Measurements from ENCODE around the gene SPRR4. TPM values are rescaled to one million over a fixed set of nuclear protein-coding genes. Genes with fewer than 3 reads are reported as not detected.

Gene SPRR4
- total and polyA plus RNA-seq, 10 of the 15 experiments (the other 5 are each of a cell fraction or from before 2014, with no cell fraction given), result not detected

DNA sequence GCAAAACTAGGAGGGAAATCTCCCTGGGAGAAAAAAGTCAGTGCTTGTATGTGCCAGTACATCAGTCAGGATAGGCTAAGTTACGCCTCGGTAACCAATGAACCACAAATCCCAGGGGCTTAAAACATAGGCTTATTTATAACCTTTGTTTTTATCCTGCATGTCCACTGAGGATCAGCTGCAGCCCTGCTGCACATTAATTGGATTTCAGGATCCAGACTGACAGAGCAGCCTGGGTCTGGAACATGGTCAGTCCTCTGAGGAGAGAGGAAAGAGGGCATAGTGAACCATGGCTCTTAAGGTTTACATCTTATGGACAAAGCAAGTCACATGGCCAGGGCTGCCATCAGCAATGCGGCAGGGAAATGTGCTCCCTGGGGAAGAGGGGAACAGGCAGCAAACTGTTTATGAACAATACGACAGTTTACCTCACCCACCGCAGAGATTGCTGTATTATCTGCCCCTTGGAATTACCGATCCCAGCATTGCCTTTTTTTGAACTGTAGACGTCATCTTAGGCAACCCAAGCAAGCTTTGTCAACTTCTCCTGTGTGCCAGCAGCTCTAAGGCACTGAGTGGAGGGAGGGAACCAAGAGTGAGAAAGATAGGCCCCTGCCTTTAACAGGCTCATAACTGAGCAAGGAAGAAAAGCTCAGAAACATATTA is 9.1 kb upstream of the SPRR4 start (continued):
- TF ChIP-seq, protein P1, sequence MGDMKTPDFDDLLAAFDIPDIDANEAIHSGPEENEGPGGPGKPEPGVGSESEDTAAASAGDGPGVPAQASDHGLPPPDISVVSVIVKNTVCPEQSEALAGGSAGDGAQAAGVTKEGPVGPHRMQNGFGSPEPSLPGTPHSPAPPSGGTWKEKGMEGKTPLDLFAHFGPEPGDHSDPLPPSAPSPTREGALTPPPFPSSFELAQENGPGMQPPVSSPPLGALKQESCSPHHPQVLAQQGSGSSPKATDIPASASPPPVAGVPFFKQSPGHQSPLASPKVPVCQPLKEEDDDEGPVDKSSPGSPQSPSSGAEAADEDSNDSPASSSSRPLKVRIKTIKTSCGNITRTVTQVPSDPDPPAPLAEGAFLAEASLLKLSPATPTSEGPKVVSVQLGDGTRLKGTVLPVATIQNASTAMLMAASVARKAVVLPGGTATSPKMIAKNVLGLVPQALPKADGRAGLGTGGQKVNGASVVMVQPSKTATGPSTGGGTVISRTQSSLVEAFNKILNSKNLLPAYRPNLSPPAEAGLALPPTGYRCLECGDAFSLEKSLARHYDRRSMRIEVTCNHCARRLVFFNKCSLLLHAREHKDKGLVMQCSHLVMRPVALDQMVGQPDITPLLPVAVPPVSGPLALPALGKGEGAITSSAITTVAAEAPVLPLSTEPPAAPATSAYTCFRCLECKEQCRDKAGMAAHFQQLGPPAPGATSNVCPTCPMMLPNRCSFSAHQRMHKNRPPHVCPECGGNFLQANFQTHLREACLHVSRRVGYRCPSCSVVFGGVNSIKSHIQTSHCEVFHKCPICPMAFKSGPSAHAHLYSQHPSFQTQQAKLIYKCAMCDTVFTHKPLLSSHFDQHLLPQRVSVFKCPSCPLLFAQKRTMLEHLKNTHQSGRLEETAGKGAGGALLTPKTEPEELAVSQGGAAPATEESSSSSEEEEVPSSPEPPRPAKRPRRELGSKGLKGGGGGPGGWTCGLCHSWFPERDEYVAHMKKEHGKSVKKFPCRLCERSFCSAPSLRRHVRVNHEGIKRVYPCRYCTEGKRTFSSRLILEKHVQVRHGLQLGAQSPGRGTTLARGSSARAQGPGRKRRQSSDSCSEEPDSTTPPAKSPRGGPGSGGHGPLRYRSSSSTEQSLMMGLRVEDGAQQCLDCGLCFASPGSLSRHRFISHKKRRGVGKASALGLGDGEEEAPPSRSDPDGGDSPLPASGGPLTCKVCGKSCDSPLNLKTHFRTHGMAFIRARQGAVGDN (IDR thresholded peaks at IDR 0.05), result no peak
- TF ChIP-seq IKZF2 (IDR thresholded peaks at IDR 0.05) (no peak), CBX3 (IDR thresholded peaks at IDR 0.05; ENCODE audit: borderline replicate concordance, low read depth) (no peak), EED (IDR thresholded peaks at IDR 0.05; ENCODE audit: low read depth) (no peak), JUND (IDR thresholded peaks at IDR 0.05; ENCODE audit: low read depth, low read length) (no peak)

- Histone ChIP-seq H2AFZ (ENCODE audit: control insufficient read depth, low read depth, low read length) (no peak overlapping the region), H3K4me1 (ENCODE audit: control insufficient read depth, insufficient read depth, low read length) (peaks cover 3% of the 10 kb centered on the region; the same call in 1 of the 2 replicates), H3K9me3 (replicated peaks; ENCODE audit: control insufficient read depth, insufficient read depth, low read length) (no peaks in the 10 kb centered on the region), H3K4me3 (no peak overlapping the region), H3K27me3 (replicated peaks in 1 of 2; ENCODE audit: control insufficient read depth in 2 of 2, insufficient read depth in 2 of 2, low read length in 1 of 2) (peaks cover 0 to 2% of the 10 kb centered on the region in 2 experiments; a peak in 1 of 4 replicates), H3K79me2 (ENCODE audit: control insufficient read depth, insufficient read depth, low read length) (no peaks in the 10 kb centered on the region), H3K27ac (ENCODE audit: control insufficient read depth, insufficient read depth) (no peak overlapping the region), H3K4me2 (ENCODE audit: control insufficient read depth, insufficient read depth) (no peak overlapping the region), H4K20me1 (ENCODE audit: control insufficient read depth, insufficient read depth) (no peaks in the 10 kb centered on the region), H3K9ac (ENCODE audit: control insufficient read depth, insufficient read depth, low read length) (no peak overlapping the region), H3K36me3 (ENCODE audit: control insufficient read depth in 2 of 2, insufficient read depth in 2 of 2, low read length in 1 of 2) (no peaks in the 10 kb centered on the region)
- DNase-seq (ENCODE audit: low read depth, low spot score) (no peak), FAIRE-seq (no peak), ATAC-seq (no peak)
- intact Hi-C loops (cut with micrococcal nuclease; ENCODE audit: unreplicated experiment) (loop anchor here (10.0 kb wide), 1 partner anchor 262 kb away; no protein-coding TSS in a partner anchor), in situ Hi-C loops (cut with MboI) (no loop called here)
- RAD21 ChIA-PET (ENCODE audit: unreplicated experiment), result interaction anchor here (0.9 to 2.0 kb wide), 3 partner anchors 96 to 229 kb away, joined by 4 to 8 read pairs (median 6); no protein-coding TSS in a partner anchor
- POLR2A ChIA-PET, result no interaction called here
- CTCF ChIA-PET, result interaction anchor here (7.6 kb wide), 1 partner anchor 229 kb away, joined by 66 read pairs; no protein-coding TSS in a partner anchor
- 19% methylated on average over 2 of the region's 2 CpGs for WGBS (ENCODE audit: insufficient coverage, insufficient replicate concordance, low lambda C conversion rate, missing lambda C conversion rate)
- TF ChIP-seq EED (IDR thresholded peaks at IDR 0.05; ENCODE audit: low read depth) (no peak), IKZF1 (conservative IDR thresholded peaks at IDR 0.05) (no peak), E4F1 (IDR thresholded peaks at IDR 0.05; ENCODE audit: borderline replicate concordance, partially characterized antibody) (no peak), MYC (IDR thresholded peaks at IDR 0.05; ENCODE audit: insufficient read depth, insufficient read length, insufficient replicate concordance, low read length, severe bottlenecking) (no peak), POLR2AphosphoS2 (IDR thresholded peaks at IDR 0.05; ENCODE audit: low read depth, low read length) (no peak), CBX5 (IDR thresholded peaks at IDR 0.05; ENCODE audit: low read depth) (no peak), SUPT20H (IDR thresholded peaks at IDR 0.05; ENCODE audit: borderline replicate concordance, control insufficient read depth, low read depth, low read length) (no peak), GABPA (IDR thresholded peaks at IDR 0.05; ENCODE audit: low read depth) (no peak)
- SMC1A ChIA-PET (ENCODE audit: uncharacterized antibody, unreplicated experiment), result no interaction called here
- no TSS peak for BruUV-seq (replicated peaks)
These were observed 7.5 kb upstream of the SPRR4 start for GRCh38 chr1:152962876-152963415.

Data from GM12878 (cell line).